ENCODE data around the gene QSOX1.
A peak's percentile ranks its signal among the peaks of the same experiment; 100 is the strongest.
"Not testable (repeated sequence)": the region's sequence is repeated elsewhere in the genome, so short reads cannot be mapped to it uniquely, and the experiment has no call there.

QSOX1 gene, protein sequence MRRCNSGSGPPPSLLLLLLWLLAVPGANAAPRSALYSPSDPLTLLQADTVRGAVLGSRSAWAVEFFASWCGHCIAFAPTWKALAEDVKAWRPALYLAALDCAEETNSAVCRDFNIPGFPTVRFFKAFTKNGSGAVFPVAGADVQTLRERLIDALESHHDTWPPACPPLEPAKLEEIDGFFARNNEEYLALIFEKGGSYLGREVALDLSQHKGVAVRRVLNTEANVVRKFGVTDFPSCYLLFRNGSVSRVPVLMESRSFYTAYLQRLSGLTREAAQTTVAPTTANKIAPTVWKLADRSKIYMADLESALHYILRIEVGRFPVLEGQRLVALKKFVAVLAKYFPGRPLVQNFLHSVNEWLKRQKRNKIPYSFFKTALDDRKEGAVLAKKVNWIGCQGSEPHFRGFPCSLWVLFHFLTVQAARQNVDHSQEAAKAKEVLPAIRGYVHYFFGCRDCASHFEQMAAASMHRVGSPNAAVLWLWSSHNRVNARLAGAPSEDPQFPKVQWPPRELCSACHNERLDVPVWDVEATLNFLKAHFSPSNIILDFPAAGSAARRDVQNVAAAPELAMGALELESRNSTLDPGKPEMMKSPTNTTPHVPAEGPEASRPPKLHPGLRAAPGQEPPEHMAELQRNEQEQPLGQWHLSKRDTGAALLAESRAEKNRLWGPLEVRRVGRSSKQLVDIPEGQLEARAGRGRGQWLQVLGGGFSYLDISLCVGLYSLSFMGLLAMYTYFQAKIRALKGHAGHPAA

DNA sequence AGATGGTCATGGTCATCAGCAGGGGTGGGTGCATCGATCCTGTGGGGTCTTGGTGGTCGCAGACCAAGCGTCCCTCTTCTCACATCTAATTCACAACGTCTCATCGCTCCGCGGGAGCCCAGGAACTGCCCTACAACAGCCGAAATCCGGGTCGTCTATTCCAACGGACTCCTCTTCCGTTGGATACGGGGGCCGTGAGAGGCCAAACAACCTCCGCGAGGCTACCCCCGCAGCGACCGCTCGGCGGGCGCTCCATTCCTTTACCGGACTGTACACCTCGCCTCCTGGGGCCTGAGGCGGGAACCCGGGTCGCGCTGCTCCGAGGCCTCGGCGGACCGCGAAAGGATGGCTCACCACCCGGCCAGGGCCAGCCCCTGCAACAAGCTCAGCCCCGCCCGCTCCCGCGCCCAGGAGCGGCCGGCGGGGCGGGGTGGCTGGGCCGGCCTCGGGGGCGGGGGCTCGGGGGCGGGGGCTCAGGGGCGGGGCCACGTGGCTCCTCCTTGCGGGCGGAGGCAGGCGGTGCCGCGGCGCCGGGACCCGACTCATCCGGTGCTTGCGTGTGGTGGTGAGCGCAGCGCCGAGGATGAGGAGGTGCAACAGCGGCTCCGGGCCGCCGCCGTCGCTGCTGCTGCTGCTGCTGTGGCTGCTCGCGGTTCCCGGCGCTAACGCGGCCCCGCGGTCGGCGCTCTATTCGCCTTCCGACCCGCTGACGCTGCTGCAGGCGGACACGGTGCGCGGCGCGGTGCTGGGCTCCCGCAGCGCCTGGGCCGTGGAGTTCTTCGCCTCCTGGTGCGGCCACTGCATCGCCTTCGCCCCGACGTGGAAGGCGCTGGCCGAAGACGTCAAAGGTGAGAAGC lies at the start of gene QSOX1:
Gene QSOX1 (plus strand): TSS at position 545 of the 857 bp plus-strand sequence. CDS start 39 bp downstream, at position 584.
- peak; percentile 72 for DNase-seq

DNA sequence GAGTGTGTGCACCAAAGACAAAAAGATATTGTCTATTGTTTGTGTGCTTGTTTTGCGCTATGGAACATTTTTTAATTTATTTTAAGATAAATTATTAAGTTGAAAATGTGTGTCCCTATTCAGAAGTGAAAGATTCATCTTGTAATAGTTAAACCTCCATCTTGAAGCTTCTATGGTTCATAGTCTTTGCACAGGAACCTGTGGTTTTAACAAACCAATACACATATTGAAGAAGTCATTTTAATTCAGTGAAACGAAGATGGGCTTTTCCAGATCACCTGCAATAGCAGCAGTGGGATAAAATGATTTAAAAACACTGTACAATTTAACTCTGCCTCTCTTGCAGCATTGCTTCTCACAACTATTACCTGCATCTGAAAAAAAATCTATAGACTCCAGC lies 42.6 kb upstream of the QSOX1 start:
- no peak for DNase-seq

DNA sequence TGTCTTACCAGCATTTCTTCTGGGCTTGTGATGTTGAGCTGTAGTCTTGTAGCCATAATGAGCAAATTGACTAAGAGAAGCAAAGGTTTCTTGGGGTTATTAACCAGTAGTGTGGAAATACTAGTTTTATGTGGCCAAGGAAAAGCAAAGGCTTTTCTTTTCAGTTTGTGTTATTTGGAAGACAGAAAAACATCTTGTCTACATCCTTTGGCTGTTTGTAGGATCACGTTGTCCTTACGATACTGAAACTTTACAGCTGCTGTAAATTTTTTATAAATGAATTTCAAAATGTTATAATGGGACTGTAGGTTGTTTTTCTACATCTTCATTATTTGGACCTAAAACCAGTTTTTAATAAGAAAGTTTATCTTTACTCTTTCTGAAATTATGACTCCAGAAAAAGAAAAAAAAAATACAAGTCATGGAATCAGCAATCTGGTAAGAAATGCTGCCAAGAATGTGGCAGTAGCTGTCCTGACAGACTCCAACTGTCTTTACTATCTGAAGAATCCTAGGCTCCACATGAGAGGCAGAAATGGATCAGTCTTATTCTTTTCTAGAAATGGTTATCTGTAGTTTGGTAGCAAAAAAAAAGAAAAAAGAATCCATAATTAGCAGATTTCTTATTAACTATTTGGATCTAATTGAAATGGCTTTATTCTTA lies 41.6 kb upstream of the QSOX1 start:
- DNase-seq = no peak

DNA sequence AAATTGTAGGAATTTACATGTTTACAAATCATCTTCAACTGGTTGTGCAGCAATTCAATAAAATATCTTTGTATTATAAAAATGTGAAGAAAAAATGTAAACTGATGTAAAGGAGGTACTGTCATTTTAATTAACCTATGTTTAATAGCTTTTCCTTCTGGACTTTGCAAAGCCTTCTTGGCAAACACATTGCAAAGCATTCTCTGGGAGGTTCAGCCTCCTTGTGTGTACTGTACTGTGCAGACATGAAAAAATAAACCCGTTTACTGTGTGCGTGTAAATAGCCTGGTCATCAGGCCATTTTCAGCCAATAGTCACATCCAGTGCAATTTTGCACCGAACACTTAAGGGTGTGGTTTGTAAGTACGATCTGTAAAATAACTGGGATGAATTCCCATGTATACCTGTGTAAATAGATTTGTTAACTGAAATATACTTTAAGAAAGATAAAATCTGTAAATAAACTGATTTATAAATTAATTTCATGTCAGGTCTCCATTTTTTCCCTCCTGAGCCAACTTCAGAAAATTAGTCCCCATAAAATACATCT lies 40.2 kb upstream of the QSOX1 start:
- DNase-seq = no peak

DNA sequence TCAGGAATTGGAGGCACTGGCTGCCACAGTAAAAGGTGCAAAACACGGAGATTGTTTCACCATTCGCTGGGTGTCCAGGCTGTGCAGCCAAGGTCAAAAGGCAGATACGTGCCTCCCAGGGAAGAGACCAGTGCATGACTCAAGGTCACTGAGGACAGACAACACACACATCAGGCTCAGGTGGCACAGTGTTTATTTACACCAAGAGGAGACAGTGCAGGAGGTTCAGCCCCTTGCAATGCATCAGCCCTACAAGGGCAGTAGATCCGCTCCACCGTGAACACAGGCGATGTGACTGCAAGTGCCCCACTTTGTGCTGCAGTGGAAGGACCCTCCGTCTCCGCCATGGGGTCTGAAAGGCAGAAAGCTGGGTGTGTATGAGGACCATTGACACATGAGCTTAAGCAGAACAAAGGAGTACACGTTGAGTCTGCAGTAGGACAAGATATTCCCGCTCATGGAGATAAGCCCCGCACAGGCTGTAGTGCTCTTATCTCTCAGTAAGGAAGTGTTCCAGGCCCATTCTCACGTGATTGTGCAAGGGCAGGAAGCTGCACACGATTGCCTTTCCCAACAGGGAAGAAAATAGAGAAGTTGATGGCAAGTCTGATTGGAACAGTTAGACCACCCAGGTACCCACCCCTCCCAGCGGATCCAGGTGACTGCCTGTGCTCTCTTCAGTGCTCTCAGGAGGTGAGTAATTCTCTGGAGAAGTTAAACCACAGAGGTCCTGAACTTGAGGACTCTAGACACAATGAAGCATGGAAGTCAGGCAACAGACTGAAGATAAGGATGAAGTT lies 37.5 kb upstream of the QSOX1 start:
- DNase-seq = no peak

DNA sequence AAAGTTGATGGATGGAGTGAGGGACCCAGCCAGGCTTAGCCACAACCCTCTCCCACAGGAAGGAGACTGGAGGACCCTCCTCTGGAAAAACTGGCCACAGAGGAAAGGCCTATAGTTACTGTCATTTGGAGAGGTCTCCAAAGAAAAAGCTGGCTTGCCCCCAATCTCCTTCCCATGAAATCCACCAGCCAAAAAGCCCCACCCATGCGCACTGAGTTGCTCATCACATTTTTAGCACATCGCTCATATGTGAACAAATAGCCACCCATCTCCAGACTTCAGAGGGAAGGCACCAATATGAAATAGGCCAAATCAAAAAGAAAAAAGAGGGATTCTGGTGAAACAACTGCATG lies 36.9 kb upstream of the QSOX1 start:
- DNase-seq = no peak

DNA sequence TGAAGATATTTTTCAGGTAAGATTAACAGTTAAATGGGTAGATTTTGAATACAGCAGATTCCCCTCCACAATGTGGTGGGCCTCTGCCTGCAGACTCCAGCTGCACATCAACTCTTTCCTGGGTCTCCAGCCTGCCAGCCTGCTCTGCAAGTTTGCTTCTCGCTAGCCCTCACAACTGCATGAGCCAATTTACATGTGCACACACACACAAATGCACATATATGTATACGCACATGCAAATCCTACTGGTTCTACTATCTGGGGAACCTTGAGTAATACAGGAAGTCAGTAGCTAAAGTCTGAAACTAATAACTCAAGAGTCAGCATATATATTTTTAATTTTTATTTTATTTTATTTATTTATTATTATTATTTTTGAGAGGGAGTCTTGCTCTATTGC lies 34.8 kb upstream of the QSOX1 start:
- DNase-seq = no peak

DNA sequence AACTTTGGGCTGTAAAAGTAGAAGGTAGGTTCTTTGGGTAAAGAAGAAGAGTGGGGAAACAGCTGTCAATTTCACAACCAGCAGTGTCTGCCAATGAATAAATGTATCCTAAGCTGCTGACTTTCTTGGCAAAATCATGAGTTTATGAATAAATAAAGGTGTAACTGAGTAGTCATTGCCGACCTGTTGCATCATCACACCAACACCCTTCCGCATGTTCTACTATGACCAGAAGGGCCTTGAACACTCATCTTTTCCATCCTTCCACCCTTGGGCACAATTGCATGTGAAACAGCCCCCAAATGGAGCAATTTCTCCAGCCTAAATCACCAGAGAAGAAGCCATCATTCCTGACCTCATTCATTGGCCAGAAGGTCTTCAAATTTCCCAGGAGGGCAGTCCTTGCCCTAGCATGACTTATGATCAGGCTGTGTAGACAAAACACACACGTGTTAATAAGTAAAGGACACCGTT lies 31.2 kb upstream of the QSOX1 start:
- DNase-seq = no peak

DNA sequence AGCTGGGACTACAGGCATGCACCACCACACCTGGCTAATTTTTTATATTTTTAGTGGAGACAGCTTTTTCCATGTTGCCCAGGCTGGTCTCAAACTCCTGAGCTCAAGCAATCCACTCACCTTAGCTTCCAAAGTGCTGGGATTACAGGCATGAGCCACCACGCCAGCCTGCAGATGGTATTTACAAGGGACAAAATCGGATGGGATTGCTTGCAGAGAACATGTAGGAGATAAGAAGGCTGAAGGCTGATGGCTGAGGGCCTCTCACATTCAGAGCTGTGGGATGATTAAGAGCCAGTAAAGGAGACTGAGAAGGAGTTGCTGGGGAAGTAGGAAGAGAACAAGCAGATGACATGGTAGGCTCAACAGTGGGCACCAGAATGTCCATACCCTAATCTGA lies 24.0 kb upstream of the QSOX1 start:
- no peak for DNase-seq

DNA sequence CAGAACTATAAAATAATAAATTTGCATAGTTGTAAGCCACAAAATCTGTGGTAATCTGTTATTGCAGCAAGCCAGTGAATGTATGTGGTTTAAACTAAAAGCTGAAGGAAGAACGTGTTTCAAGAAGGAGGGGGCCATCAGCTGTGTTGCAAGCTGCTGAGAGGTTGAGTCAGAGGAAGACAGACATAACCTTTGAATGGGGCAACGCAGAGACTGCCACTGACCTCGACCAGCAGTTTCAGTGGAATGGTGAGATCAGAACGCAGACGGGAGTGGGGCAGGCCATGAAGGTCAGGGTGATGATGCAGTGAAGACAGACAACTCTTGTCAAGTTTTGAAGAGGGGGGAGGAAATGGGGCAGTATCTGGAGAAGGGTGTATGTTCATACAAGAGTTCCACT lies 23.2 kb upstream of the QSOX1 start:
- no peak for DNase-seq

DNA sequence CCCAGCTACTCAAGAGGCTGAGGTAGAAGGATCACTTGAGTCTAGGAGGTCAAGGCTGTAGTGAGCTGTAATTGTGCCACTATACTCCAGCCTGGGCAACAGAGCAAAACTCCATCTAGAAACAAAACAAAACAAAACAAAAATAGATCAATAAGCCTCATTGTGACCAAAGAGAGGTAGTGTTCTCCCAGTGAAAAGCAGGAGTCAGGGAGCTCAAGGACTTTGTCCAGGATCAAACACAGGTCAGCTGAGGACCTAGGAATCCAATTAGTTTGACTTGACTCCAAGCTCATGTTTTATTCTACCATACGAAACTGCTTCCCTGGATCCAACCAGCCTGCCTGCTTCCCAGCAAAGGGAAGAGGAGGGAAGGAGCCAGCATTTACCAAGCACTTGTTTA lies 21.5 kb upstream of the QSOX1 start:
- no peak for DNase-seq

DNA sequence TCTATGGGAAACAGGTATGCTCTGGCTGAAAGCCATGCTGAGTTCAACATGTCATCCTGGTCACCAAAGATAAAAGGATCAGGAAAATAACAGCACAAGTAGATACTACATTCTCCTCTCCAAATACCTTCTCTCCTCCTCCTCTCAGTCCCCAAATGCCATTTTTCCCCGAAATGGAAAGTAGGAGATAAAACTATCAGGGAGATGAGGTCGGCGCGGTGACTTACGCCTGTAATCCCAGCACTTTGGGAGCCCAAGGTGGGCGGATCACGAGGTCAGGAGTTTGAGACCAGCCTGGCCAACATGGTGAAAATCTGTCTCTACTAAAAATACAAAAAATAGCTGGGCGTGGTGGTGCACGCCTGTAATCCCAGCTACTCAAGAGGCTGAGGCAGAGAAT lies 21.0 kb upstream of the QSOX1 start:
- not testable (repeated sequence) for DNase-seq

DNA sequence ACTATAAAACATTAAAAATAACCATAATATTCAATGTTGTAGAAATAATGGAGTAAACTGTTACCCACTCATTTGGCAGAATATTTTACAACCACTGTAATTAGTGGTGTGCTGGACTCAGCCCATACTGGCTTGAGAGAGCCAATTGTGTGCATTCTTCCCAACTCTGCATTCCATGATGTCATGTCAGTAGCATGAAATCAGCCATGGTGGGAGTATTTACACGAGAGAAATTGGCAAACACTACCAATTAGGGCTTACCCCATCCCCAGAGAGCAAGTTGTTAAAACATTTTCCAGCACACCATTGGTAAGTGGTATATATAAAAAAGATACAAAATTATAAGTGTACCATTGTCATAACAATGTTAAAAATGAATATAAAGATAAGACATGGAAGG lies 19.1 kb upstream of the QSOX1 start:
- DNase-seq = no peak

DNA sequence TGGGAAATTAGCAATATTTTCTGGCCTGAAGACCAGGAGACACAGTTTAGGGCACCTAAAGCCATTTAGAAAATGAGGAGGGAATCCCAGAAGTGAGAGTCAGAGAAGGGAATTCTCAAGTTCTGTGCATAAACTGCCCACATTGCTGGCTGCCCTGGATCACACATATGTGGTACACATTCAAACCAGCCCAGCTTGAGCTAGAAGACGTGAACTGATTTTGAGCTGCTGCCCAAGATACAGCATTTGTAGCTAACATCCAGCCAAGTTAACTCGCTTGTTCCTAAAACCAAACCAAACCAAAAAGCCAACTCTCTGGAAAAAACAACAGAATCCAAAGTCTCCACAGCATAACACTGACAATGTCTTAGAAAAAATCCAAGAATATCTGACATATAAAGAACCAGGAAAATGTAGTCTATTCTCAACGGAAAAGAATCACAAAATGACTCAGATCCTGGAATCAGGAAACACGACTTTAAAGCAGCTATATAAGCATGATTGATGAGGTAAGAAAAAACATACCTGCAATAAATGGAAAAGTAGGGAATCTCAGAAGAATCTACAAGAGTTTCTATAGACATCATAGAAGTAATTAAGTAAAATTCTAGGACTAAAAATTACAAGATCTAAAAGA lies 18.2 kb upstream of the QSOX1 start:
- DNase-seq = no peak

DNA sequence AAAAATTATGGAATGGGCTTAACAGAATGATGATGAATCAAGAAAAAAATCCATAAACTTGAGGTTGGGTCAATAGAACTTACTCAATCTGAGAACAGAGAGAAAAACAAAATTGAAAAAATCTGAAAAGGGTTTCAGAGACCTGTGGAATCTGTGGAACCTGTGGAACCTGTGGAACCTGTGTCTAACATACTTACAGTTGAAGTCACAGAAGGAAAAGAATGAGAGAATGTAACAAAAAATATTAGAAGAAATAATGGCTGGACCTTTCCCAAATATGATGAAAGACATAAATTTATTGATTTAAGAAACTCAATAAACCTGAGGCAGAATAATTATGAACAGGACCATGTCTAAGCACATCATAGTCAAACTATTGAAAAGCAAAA lies 17.7 kb upstream of the QSOX1 start:
- no peak for DNase-seq

DNA sequence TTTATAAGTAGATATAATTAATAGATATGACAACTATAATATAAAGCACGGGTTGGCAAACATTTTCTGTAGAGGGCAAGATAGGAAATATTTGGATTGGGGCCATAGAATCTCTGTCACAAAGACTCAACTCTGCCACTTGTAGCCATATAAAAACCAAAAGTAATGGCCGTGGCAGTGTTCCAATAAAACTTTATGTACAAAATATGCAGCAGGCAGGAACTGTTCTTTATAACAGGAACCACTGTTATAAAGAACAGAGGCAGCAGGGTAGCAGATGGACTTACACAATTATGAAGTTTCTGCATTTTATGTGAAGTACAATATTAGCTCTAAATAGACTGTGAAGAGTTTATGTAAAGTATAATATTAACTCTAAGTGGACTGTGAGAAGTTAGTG lies 16.9 kb upstream of the QSOX1 start:
- no peak for DNase-seq

DNA sequence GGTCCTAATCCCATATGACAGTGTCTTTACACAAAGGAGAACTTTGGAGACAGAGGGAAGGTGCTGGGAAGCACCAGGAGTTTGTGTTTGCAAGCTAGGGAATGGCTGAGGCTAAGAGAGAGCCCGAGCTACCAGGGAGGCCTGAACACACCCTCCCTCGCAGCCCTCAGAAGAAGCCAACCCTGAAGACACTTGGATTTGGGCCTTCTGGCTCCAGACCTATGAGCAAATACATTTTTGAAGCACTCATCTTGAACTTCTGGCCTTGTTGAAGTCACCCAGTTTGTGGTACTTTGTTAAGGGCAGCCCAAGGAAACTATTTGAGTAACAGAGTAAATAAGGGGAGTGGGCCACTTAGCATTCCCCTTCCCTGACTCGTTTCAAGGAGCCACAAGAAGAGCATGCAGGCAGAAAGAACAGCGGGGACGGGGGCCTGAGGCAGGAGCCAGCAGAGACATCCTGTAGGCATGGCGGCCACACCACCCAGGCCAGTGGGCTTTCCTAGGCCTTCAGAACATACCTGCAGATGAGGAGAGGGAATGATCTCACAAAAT lies 13.2 kb upstream of the QSOX1 start:
- DNase-seq = no peak

DNA sequence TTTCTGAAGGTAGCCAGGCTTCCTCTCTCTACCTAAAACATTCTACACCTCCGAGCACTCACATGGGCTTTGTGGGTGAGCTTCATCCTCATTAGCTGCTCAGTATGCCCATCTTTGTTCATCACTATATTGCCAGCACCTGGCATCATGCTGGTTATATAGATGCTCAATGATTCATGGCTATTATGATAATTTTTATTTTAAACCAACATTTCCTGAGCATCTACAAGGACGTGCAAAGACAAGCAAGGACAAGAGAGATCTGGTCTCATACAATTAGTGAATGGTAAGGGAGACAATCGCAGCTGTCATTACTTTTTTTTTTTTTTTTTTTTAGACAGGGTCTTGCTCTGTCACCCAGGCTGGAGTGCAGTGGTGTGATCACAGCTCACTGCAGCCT lies 11.3 kb upstream of the QSOX1 start:
- no peak for DNase-seq

DNA sequence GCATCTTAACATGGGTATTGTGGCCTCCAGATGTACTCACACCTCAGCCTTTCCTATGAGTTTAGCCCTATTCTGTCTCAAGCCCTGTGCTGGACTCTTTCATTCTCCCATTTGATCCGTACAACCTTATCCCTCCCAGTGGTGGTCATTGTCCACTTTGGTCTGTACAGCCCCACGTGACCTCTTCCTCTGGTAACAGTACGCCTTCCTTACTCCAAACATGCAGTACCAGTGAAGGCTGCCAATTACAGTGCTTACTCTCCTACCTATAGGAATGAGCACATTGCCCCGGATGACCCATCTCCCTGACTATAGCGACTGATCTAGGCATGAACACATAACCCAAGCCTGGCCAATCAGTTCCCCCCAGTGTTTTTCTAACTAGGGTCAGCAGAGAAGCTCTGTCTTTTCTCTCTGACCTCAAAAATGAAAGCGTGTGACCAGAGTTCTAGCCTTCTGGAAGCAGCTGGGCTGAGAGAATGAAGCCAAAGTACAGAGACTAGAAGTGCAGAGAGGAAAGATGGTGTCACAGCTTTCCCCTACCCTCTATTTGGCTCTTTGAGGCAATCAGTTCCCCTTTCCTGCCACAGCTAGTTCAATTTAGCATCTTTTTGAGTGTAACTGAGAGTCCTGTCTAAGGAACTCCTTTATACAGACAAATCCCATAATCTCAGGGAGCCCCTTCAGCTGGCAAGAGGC lies 9.9 kb upstream of the QSOX1 start:
- no peak for DNase-seq

DNA sequence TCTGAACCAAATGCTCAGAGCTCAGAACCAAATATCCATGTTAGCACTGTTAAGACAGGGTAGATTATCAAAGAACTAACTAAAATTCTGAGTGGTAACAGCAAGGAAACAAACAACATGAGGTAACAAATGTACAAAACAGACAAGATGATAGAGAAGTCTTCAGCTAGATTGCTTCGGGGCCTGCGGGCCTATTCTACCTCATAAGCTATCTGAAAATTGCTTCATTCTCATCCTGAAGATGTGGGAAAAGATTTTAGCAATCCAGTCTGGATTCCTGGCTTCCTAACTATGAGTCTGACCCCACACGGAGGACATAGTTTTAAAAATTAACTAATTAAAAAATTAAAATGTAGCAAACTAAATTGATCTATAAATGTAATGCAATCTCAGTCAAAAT lies 9.2 kb upstream of the QSOX1 start:
- DNase-seq = no peak

Data from DMS79 (cell line).